K562 (cell line): ENCODE measurements around the gene LIMS2. TPM values are rescaled to one million over a fixed set of nuclear protein-coding genes. Genes with fewer than 3 reads are reported as not detected.

Source experiments
- CTBP1 ChIP-seq: fragments of 450-650 bp; IDR thresholded peaks from 2 replicates; pipeline ENCODE4 v1.6.1; 2016; ENCODE audit warnings: borderline replicate concordance
- L3MBTL2 ChIP-seq: fragments of 450-650 bp; IDR thresholded peaks from 2 replicates; pipeline ENCODE4 v1.6.1; 2016; ENCODE audit warnings: mild to moderate bottlenecking, moderate library complexity
- NUFIP1 ChIP-seq: fragments of 450-650 bp; IDR thresholded peaks from 2 replicates; pipeline ENCODE4 v1.6.1; 2018; ENCODE audit not compliant: partially characterized antibody
- PRPF4 ChIP-seq: fragments of 200-400 bp; formaldehyde crosslinking; IDR thresholded peaks from one replicate; pipeline ENCODE4 v1.6.1; 2017; ENCODE audit warnings: low read length, low read depth, mild to moderate bottlenecking; ENCODE audit not compliant: insufficient read depth, poor library complexity, severe bottlenecking
- STAT6 ChIP-seq: sonication (generic); formaldehyde crosslinking; IDR thresholded peaks from 2 replicates; pipeline ENCODE4 v1.8.1; 2023; ENCODE audit warnings: mild to moderate bottlenecking, missing genetic modification reagents
- ZBTB1 ChIP-seq: sonication (generic); formaldehyde crosslinking; IDR thresholded peaks from 2 replicates; pipeline ENCODE4 v1.8.1; 2023; ENCODE audit warnings: missing genetic modification reagents, low read depth, mild to moderate bottlenecking, borderline replicate concordance
- polyA plus RNA-seq, 8 experiments: library from polyadenylated mRNA; depleted of rRNA in 4 of 8; stranded (reverse) in 5 of 8; unstranded in 3 of 8; fragments of >200 nt; fragmentation: Nextera tagmentation in 2 of 8; fragmentation: Illumina TruSeq in 1 of 8; extraction: Ambion mirVana in 2 of 8; extraction: Trizol in 1 of 8; gene quantifications; 2 replicates each; pipeline versions ENCODE4 v1.2.1 to v1.2.3, GENCODE V29; 2011 to 2014; ENCODE audit warnings: inconsistent platforms in 1 of 8, missing spikeins in 1 of 8
- total RNA-seq, 7 experiments: library from RNA; depleted of rRNA in 6 of 7; stranded (reverse); fragments of >200 nt in 6 of 7; fragmentation: Illumina TruSeq in 2 of 7; extraction: Trizol in 2 of 7; gene quantifications; 2 replicates each; pipeline versions ENCODE4 v1.2.1 to v1.2.3, GENCODE V29; 2011 to 2021; ENCODE audit warnings: low replicate concordance in 1 of 7
- TF ChIP-seq, protein P1 (sequence below): fragments of 450-650 bp; IDR thresholded peaks from 2 replicates; pipeline ENCODE4 v1.6.1; 2016; ENCODE audit warnings: mild to moderate bottlenecking, moderate library complexity
- TF ChIP-seq, protein P2 (sequence below), 2 experiments: IDR thresholded peaks; 2 replicates each; pipeline ENCODE4 v1.6.1; 2011; ENCODE audit warnings: borderline replicate concordance in 1 of 2, control low read depth in 1 of 2, low read depth in 1 of 2, low read length in 1 of 2, mild to moderate bottlenecking in 1 of 2, mixed read lengths in 1 of 2, moderate library complexity in 1 of 2; ENCODE audit not compliant: insufficient read depth in 1 of 2, insufficient read length in 1 of 2, poor library complexity in 1 of 2, severe bottlenecking in 1 of 2; ENCODE audit errors: extremely low read depth in 1 of 2
- TF ChIP-seq, protein P3 (sequence below): fragments of 250-450 bp; sonication (Bioruptor Pico); IDR thresholded peaks from 2 replicates; pipeline ENCODE4 v1.4.0; 2020

LIMS2 gene
- total and polyA plus RNA-seq, 9 of the 15 experiments (the other 6 are each of a cell fraction or from before 2014, with no cell fraction given), result 0.04 to 0.22 TPM; not detected in 7

GRCh38 chr2:127701651-127702394, 26.5 kb upstream of the LIMS2 start (continued):
- TF ChIP-seq, protein P1, sequence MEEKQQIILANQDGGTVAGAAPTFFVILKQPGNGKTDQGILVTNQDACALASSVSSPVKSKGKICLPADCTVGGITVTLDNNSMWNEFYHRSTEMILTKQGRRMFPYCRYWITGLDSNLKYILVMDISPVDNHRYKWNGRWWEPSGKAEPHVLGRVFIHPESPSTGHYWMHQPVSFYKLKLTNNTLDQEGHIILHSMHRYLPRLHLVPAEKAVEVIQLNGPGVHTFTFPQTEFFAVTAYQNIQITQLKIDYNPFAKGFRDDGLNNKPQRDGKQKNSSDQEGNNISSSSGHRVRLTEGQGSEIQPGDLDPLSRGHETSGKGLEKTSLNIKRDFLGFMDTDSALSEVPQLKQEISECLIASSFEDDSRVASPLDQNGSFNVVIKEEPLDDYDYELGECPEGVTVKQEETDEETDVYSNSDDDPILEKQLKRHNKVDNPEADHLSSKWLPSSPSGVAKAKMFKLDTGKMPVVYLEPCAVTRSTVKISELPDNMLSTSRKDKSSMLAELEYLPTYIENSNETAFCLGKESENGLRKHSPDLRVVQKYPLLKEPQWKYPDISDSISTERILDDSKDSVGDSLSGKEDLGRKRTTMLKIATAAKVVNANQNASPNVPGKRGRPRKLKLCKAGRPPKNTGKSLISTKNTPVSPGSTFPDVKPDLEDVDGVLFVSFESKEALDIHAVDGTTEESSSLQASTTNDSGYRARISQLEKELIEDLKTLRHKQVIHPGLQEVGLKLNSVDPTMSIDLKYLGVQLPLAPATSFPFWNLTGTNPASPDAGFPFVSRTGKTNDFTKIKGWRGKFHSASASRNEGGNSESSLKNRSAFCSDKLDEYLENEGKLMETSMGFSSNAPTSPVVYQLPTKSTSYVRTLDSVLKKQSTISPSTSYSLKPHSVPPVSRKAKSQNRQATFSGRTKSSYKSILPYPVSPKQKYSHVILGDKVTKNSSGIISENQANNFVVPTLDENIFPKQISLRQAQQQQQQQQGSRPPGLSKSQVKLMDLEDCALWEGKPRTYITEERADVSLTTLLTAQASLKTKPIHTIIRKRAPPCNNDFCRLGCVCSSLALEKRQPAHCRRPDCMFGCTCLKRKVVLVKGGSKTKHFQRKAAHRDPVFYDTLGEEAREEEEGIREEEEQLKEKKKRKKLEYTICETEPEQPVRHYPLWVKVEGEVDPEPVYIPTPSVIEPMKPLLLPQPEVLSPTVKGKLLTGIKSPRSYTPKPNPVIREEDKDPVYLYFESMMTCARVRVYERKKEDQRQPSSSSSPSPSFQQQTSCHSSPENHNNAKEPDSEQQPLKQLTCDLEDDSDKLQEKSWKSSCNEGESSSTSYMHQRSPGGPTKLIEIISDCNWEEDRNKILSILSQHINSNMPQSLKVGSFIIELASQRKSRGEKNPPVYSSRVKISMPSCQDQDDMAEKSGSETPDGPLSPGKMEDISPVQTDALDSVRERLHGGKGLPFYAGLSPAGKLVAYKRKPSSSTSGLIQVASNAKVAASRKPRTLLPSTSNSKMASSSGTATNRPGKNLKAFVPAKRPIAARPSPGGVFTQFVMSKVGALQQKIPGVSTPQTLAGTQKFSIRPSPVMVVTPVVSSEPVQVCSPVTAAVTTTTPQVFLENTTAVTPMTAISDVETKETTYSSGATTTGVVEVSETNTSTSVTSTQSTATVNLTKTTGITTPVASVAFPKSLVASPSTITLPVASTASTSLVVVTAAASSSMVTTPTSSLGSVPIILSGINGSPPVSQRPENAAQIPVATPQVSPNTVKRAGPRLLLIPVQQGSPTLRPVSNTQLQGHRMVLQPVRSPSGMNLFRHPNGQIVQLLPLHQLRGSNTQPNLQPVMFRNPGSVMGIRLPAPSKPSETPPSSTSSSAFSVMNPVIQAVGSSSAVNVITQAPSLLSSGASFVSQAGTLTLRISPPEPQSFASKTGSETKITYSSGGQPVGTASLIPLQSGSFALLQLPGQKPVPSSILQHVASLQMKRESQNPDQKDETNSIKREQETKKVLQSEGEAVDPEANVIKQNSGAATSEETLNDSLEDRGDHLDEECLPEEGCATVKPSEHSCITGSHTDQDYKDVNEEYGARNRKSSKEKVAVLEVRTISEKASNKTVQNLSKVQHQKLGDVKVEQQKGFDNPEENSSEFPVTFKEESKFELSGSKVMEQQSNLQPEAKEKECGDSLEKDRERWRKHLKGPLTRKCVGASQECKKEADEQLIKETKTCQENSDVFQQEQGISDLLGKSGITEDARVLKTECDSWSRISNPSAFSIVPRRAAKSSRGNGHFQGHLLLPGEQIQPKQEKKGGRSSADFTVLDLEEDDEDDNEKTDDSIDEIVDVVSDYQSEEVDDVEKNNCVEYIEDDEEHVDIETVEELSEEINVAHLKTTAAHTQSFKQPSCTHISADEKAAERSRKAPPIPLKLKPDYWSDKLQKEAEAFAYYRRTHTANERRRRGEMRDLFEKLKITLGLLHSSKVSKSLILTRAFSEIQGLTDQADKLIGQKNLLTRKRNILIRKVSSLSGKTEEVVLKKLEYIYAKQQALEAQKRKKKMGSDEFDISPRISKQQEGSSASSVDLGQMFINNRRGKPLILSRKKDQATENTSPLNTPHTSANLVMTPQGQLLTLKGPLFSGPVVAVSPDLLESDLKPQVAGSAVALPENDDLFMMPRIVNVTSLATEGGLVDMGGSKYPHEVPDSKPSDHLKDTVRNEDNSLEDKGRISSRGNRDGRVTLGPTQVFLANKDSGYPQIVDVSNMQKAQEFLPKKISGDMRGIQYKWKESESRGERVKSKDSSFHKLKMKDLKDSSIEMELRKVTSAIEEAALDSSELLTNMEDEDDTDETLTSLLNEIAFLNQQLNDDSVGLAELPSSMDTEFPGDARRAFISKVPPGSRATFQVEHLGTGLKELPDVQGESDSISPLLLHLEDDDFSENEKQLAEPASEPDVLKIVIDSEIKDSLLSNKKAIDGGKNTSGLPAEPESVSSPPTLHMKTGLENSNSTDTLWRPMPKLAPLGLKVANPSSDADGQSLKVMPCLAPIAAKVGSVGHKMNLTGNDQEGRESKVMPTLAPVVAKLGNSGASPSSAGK, result peak; percentile 65
- TF ChIP-seq, protein P2, sequence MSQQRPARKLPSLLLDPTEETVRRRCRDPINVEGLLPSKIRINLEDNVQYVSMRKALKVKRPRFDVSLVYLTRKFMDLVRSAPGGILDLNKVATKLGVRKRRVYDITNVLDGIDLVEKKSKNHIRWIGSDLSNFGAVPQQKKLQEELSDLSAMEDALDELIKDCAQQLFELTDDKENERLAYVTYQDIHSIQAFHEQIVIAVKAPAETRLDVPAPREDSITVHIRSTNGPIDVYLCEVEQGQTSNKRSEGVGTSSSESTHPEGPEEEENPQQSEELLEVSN (IDR thresholded peaks at IDR 0.05; ENCODE audit: borderline replicate concordance in 1 of 2, extremely low read depth in 1 of 2, insufficient read depth in 1 of 2, insufficient read length in 1 of 2, low read depth in 1 of 2, low read length in 1 of 2, poor library complexity in 1 of 2, severe bottlenecking in 1 of 2), result peak; percentile 86 to 92
- TF ChIP-seq PRPF4, result peak; percentile 31
- TF ChIP-seq, protein P3, sequence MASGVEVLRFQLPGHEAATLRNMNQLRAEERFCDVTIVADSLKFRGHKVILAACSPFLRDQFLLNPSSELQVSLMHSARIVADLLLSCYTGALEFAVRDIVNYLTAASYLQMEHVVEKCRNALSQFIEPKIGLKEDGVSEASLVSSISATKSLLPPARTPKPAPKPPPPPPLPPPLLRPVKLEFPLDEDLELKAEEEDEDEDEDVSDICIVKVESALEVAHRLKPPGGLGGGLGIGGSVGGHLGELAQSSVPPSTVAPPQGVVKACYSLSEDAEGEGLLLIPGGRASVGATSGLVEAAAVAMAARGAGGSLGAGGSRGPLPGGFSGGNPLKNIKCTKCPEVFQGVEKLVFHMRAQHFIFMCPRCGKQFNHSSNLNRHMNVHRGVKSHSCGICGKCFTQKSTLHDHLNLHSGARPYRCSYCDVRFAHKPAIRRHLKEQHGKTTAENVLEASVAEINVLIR (CRISPR knock-in tag), result no peak
- 0 out of 2 replicates have a peak, but pooled peaks have one; percentile 32 for TF ChIP-seq STAT6 (CRISPR knock-in tag)
- no peak for TF ChIP-seq NUFIP1
- peak; percentile 91 for TF ChIP-seq L3MBTL2
- peak; percentile 49; the same call in 1 of the 2 replicates for TF ChIP-seq ZBTB1
- TF ChIP-seq CTBP1, result peak; percentile 60; the same call in 1 of the 2 replicates
